Right renal pelvis (tissue), 4 donors: Measurements from ENCODE around the gene ZNF511. TPM values are rescaled to one million over a fixed set of nuclear protein-coding genes. Genes with fewer than 3 reads are reported as not detected.

Source experiments
- polyA plus RNA-seq, 4 donors: library from polyadenylated mRNA; unstranded; fragments of 120-200 nt; gene quantifications; one replicate each; pipeline ENCODE4 v1.2.1, GENCODE V29; 2013; ENCODE audit not compliant: insufficient read length in 4 of 4

Gene ZNF511
- polyA plus RNA-seq, 4 donors, result 32.9 to 41.8 (median 38.8) TPM

Other genes starting within 250 kb of the ZNF511 start
- gene ADGRA1, start 221.0 kb upstream of the ZNF511 start, polyA plus RNA-seq, result 1 to 10 TPM; 1.2 to 1.9 (median 1.5) TPM
- 1 to 10 TPM; 5.9 to 9.9 (median 7.1) TPM for gene KNDC1, start 148.7 kb upstream of the ZNF511 start, polyA plus RNA-seq
- gene UTF1, start 78.7 kb upstream of the ZNF511 start, polyA plus RNA-seq, result under 1 TPM in 1 of 4 donors, not detected in 3; 0.26 TPM
- under 1 TPM; 0.06 to 0.24 (median 0.18) TPM for gene VENTX, start 71.1 kb upstream of the ZNF511 start, polyA plus RNA-seq
- 1 to 10 TPM; 2.2 to 2.7 (median 2.5) TPM for gene ADAM8, start 32.0 kb upstream of the ZNF511 start, polyA plus RNA-seq
- gene TUBGCP2, start within 50 bp of the ZNF511 start, polyA plus RNA-seq, result 10 to 100 TPM; 59.3 to 66.0 (median 62.4) TPM
- gene CALY, start 28.0 kb downstream of the ZNF511 start, polyA plus RNA-seq, result under 1 TPM in 3 of 4 donors, not detected in 1; 0.19 to 0.38 (median 0.21) TPM
- 1 to 10 TPM; 2.4 to 5.7 (median 4.0) TPM for gene PRAP1, start 38.5 kb downstream of the ZNF511 start, polyA plus RNA-seq
- 10 to 100 TPM; 14.7 to 28.7 (median 18.1) TPM for gene FUOM, start 49.1 kb downstream of the ZNF511 start, polyA plus RNA-seq
- gene ECHS1, start 64.4 kb downstream of the ZNF511 start, polyA plus RNA-seq, result 100 to 1,000 TPM; 140 to 163 (median 150) TPM
- 1 to 10 TPM; 5.5 to 7.6 (median 5.8) TPM for gene PAOX, start 70.3 kb downstream of the ZNF511 start, polyA plus RNA-seq
- gene MTG1, start 85.2 kb downstream of the ZNF511 start, polyA plus RNA-seq, result 10 to 100 TPM; 63.9 to 73.6 (median 67.1) TPM
- 1 to 10 TPM; 3.9 to 5.1 (median 4.5) TPM for gene SPRN, start 115.7 kb downstream of the ZNF511 start, polyA plus RNA-seq
- 1 to 10 TPM; 1.1 to 2.8 (median 1.7) TPM for gene SCART1, start 145.0 kb downstream of the ZNF511 start, polyA plus RNA-seq
- 1 to 10 TPM in 3 of 4 donors, under 1 TPM in 1; 0.46 to 2.5 (median 1.7) TPM for gene CYP2E1, start 218.4 kb downstream of the ZNF511 start, polyA plus RNA-seq